ENCODE measurements around the gene CRHR2. TPM values are rescaled to one million over a fixed set of nuclear protein-coding genes. Genes with fewer than 3 reads are reported as not detected.

CRHR2 gene
- total RNA-seq, 6 experiments from 2014 or later = not detected

- no peaks in the 10 kb centered on the region for H3K4me1 ChIP-seq
- H3K27me3 ChIP-seq = no peaks in the 10 kb centered on the region
- H3K36me3 ChIP-seq = no peaks in the 10 kb centered on the region
- ATAC-seq (no peak), DNase-seq (no peak)
- no peaks in the 10 kb centered on the region for H3K9me3 ChIP-seq
- TF ChIP-seq POLR2A (IDR thresholded peaks at IDR 0.05) (no peak), CTCF (IDR thresholded peaks at IDR 0.05) (no peak)
- H3K4me3 ChIP-seq = no peak overlapping the region
- WGBS (ENCODE audit: insufficient coverage, low coverage, low lambda C conversion rate, missing lambda C conversion rate) = 45% methylated on average over 3 of the region's 3 CpGs
- intact Hi-C loops (cut with DNase I) = no loop called here
- H3K27ac ChIP-seq = no peak overlapping the region
Observed at GRCh38 chr7:30708983-30709382, 26.7 kb upstream of the CRHR2 start.

- no peaks in the 10 kb centered on the region for H3K36me3 ChIP-seq
- no peaks in the 10 kb centered on the region for H3K4me1 ChIP-seq
- TF ChIP-seq CTCF (IDR thresholded peaks at IDR 0.05) (no peak), POLR2A (IDR thresholded peaks at IDR 0.05) (no peak)
- DNase-seq = no peak
- no peaks in the 10 kb centered on the region for H3K9me3 ChIP-seq
- ATAC-seq = no peak
- no peak overlapping the region for H3K4me3 ChIP-seq
- H3K27me3 ChIP-seq = no peaks in the 10 kb centered on the region
- no peak overlapping the region for H3K27ac ChIP-seq
- WGBS (ENCODE audit: insufficient coverage, low coverage, low lambda C conversion rate, missing lambda C conversion rate) = 88% methylated on average over 3 of the region's 4 CpGs
- intact Hi-C loops (cut with DNase I) = no loop called here
Observed at GRCh38 chr7:30708412-30708811, 26.2 kb upstream of the CRHR2 start.

GRCh38 chr7:30707391-30708357 lies 25.4 kb upstream of the CRHR2 start:
- no peak overlapping the region for H3K4me3 ChIP-seq
- DNase-seq (no peak), ATAC-seq (no peak)
- no peak for TF ChIP-seq CTCF (IDR thresholded peaks at IDR 0.05)
- TF ChIP-seq POLR2A (IDR thresholded peaks at IDR 0.05) = no peak
- no peaks in the 10 kb centered on the region for H3K9me3 ChIP-seq
- intact Hi-C loops (cut with DNase I) = no loop called here
- H3K27me3 ChIP-seq = no peaks in the 10 kb centered on the region
- no peaks in the 10 kb centered on the region for H3K36me3 ChIP-seq
- no peaks in the 10 kb centered on the region for H3K4me1 ChIP-seq
- 62% methylated on average over 12 of the region's 16 CpGs for WGBS (ENCODE audit: insufficient coverage, low coverage, low lambda C conversion rate, missing lambda C conversion rate)
- H3K27ac ChIP-seq = no peak overlapping the region

GRCh38 chr7:30706908-30707307 lies 24.7 kb upstream of the CRHR2 start:
- DNase-seq (no peak), ATAC-seq (no peak)
- Histone ChIP-seq H3K27ac (no peak overlapping the region), H3K4me3 (no peak overlapping the region), H3K9me3 (no peaks in the 10 kb centered on the region), H3K4me1 (no peaks in the 10 kb centered on the region), H3K27me3 (no peaks in the 10 kb centered on the region), H3K36me3 (no peaks in the 10 kb centered on the region)
- no peak for TF ChIP-seq CTCF (IDR thresholded peaks at IDR 0.05)
- no peak for TF ChIP-seq POLR2A (IDR thresholded peaks at IDR 0.05)
- intact Hi-C loops (cut with DNase I) = no loop called here
- 76% methylated on average over 3 of the region's 6 CpGs for WGBS (ENCODE audit: insufficient coverage, low coverage, low lambda C conversion rate, missing lambda C conversion rate)

Data from right lobe of liver (tissue), 6 donors.